Measurements from ENCODE around the gene PRRT1.

GRCh38 chr6:32123681-32124080 is 28.1 kb downstream of the PRRT1 start:
- TF ChIP-seq CTCF (IDR thresholded peaks at IDR 0.05): no peak
- TF ChIP-seq EZH2 (IDR thresholded peaks at IDR 0.05): no peak
